Trophoblast cell (in vitro differentiated cells and primary cell): ENCODE results near the gene MCF2L2.
A peak's percentile ranks its signal among the peaks of the same experiment; 100 is the strongest.

ENCODE experiments used
- DNase-seq, 2 donors: peaks; one replicate each; pipeline ENCODE4 v3.0.0-alpha.2; 2016
- H2AFZ ChIP-seq: 2 replicates; pipeline ENCODE4 v1.6.1; 2013; ENCODE audit warnings: low read length, moderate library complexity, mild to moderate bottlenecking; ENCODE audit not compliant: insufficient read depth, poor library complexity
- H2AK5ac ChIP-seq: 2 replicates; pipeline ENCODE4 v1.6.1; 2013; ENCODE audit warnings: mild to moderate bottlenecking, low read length
- H2BK120ac ChIP-seq: 2 replicates; pipeline ENCODE4 v1.6.1; 2013; ENCODE audit warnings: low read length, mild to moderate bottlenecking, moderate library complexity; ENCODE audit not compliant: insufficient read depth, poor library complexity
- H2BK12ac ChIP-seq: 2 replicates; pipeline ENCODE4 v1.6.1; 2013; ENCODE audit warnings: mild to moderate bottlenecking, low read length, moderate library complexity
- H2BK5ac ChIP-seq: 2 replicates; pipeline ENCODE4 v1.6.1; 2013; ENCODE audit warnings: low read length, low read depth, moderate library complexity, mild to moderate bottlenecking; ENCODE audit not compliant: poor library complexity
- H3K14ac ChIP-seq: 2 replicates; pipeline ENCODE4 v1.6.1; 2013; ENCODE audit warnings: mild to moderate bottlenecking, low read length
- H3K18ac ChIP-seq: 2 replicates; pipeline ENCODE4 v1.6.1; 2013; ENCODE audit warnings: mild to moderate bottlenecking, low read length
- H3K23ac ChIP-seq: 2 replicates; pipeline ENCODE4 v1.6.1; 2013; ENCODE audit warnings: low read length
- H3K27ac ChIP-seq: 2 replicates; pipeline ENCODE4 v1.5.1; 2013; ENCODE audit warnings: low read depth, mild to moderate bottlenecking, inconsistent platforms, low read length, moderate library complexity
- H3K27me3 ChIP-seq: 2 replicates; pipeline ENCODE4 v1.6.1; 2013; ENCODE audit warnings: inconsistent platforms, mild to moderate bottlenecking, low read length, moderate library complexity; ENCODE audit not compliant: insufficient read depth
- H3K36me3 ChIP-seq, 2 experiments: 1 replicate in 1 of 2; 2 replicates in 1 of 2; pipeline ENCODE4 v1.6.1; 2013; ENCODE audit warnings: low read length in 2 of 2, mild to moderate bottlenecking in 2 of 2, moderate library complexity in 1 of 2; ENCODE audit not compliant: insufficient read depth in 2 of 2, control insufficient read depth in 1 of 2
- H3K4ac ChIP-seq: 2 replicates; pipeline ENCODE4 v1.6.1; 2013; ENCODE audit warnings: low read depth, mild to moderate bottlenecking, low read length, moderate library complexity
- H3K4me1 ChIP-seq, 2 experiments: 1 replicate in 1 of 2; 2 replicates in 1 of 2; pipeline ENCODE4 v1.6.1; 2013; ENCODE audit warnings: low read length in 2 of 2, mild to moderate bottlenecking in 2 of 2, moderate library complexity in 1 of 2; ENCODE audit not compliant: insufficient read depth in 2 of 2, control insufficient read depth in 1 of 2
- H3K4me2 ChIP-seq: 2 replicates; pipeline ENCODE4 v1.6.1; 2013; ENCODE audit warnings: inconsistent platforms, mild to moderate bottlenecking, low read length, moderate library complexity
- H3K4me3 ChIP-seq: 2 replicates; pipeline ENCODE4 v1.5.1; 2013; ENCODE audit warnings: mild to moderate bottlenecking, low read depth, low read length, inconsistent platforms
- H3K79me1 ChIP-seq: one replicate; pipeline ENCODE4 v1.6.1; 2013; ENCODE audit warnings: low read length
- H3K79me2 ChIP-seq: 2 replicates; pipeline ENCODE4 v1.6.1; 2013; ENCODE audit warnings: low read length, mild to moderate bottlenecking; ENCODE audit not compliant: control insufficient read depth, insufficient read depth, poor library complexity
- H3K9ac ChIP-seq: 2 replicates; pipeline ENCODE4 v1.6.1; 2013; ENCODE audit warnings: mild to moderate bottlenecking, low read length
- H3K9me3 ChIP-seq: 2 replicates; pipeline ENCODE4 v1.6.1; 2013; ENCODE audit warnings: low read depth, mild to moderate bottlenecking, control low read depth, inconsistent platforms, low read length; ENCODE audit not compliant: insufficient read depth
- H4K12ac ChIP-seq: 2 replicates; pipeline ENCODE4 v1.6.1; 2013; ENCODE audit warnings: low read depth, mild to moderate bottlenecking, low read length, moderate library complexity
- H4K8ac ChIP-seq: 2 replicates; pipeline ENCODE4 v1.6.1; 2013; ENCODE audit warnings: low read depth, mild to moderate bottlenecking, low read length, moderate library complexity
- H4K91ac ChIP-seq: one replicate; pipeline ENCODE4 v1.6.1; 2013; ENCODE audit warnings: low read depth, mild to moderate bottlenecking, low read length, moderate library complexity
- WGBS: extraction: QIAGEN DNeasy Blood & Tissue Kit; methylation state at CpG from one replicate; pipeline ENCODE4 v1.1.7; 2013; ENCODE audit warnings: missing lambda C conversion rate; ENCODE audit not compliant: insufficient read length, insufficient coverage; ENCODE audit errors: extremely low coverage; 5-methylcytosine and 5-hydroxymethylcytosine counted together

Gene MCF2L2

DNA sequence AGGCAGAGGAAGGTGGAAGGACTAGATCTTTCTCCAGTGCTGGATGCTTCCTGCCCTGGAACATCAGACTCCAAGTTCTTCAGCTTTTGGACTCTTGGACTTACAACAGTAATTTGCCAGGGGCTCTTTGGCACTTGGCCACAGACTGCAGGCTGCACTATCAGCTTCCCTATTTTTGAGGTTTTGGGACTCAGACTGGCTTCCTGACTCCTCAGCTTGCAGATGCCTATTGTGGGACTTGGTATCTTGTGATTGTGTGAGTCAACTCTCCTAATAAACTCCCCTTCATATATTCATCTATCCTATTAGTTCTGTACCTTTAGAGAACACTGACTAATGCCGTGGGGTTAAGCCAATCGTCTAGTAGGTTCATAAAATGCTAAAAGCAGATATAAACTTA, 184.2 kb downstream of the MCF2L2 start:
- Histone ChIP-seq H4K91ac (no peak overlapping the region), H3K27ac (no peak overlapping the region), H3K9me3 (peaks cover 6% of the 10 kb centered on the region), H3K79me1 (no peaks in the 10 kb centered on the region), H3K18ac (no peak overlapping the region), H3K36me3 (no peaks in the 10 kb centered on the region), H3K9ac (no peak overlapping the region), H2AFZ (no peak overlapping the region), H3K14ac (no peak overlapping the region), H3K4me2 (no peak overlapping the region), H2BK12ac (no peak overlapping the region), H2BK5ac (no peak overlapping the region), H3K4me3 (no peak overlapping the region), H3K4ac (no peak overlapping the region), H3K4me1 (peaks cover 0 to 3% of the 10 kb centered on the region in 2 experiments), H3K27me3 (no peaks in the 10 kb centered on the region), H3K23ac (no peak overlapping the region), H3K79me2 (no peaks in the 10 kb centered on the region), H4K12ac (no peak overlapping the region), H2AK5ac (no peak overlapping the region), H4K8ac (no peak overlapping the region), H2BK120ac (no peak overlapping the region)
- DNase-seq = peak in 1 of 2 donors; percentile 47
- WGBS = no CpG with 5 or more reads among the region's 2 CpGs

DNA sequence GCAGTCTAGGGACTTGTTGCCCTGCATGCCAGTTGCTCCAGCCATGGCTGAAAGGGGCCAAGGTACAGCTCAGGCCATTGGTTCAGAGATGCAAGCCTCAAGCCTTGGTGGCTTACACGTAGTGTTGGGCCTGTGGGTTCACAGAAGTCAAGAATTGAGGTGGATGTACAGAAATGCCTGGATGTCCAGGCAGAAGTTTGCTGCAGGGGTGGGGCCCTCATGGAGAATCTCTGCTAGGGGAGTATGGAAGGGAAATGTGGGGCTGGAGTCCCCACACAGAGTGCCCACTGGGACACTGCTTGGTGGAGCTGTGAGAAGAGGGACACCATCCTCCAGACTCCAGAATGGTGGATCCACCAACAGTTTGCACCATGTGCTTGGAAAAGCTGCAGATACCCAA, 186.0 kb downstream of the MCF2L2 start:
- Histone ChIP-seq H3K4ac (no peak overlapping the region), H2BK5ac (no peak overlapping the region), H3K36me3 (no peaks in the 10 kb centered on the region), H4K12ac (no peak overlapping the region), H2AFZ (no peak overlapping the region), H3K4me1 (peaks cover 0 to 3% of the 10 kb centered on the region in 2 experiments), H2BK12ac (no peak overlapping the region), H2AK5ac (no peak overlapping the region), H3K27me3 (no peaks in the 10 kb centered on the region), H3K14ac (no peak overlapping the region), H3K9me3 (peaks cover 6% of the 10 kb centered on the region), H3K4me2 (no peak overlapping the region), H4K91ac (no peak overlapping the region), H3K79me1 (no peaks in the 10 kb centered on the region), H3K9ac (no peak overlapping the region), H2BK120ac (no peak overlapping the region), H3K27ac (no peak overlapping the region), H3K18ac (no peak overlapping the region), H3K79me2 (no peaks in the 10 kb centered on the region), H3K23ac (no peak overlapping the region), H3K4me3 (no peak overlapping the region), H4K8ac (no peak overlapping the region)
- DNase-seq = no peak
- no CpG with 5 or more reads among the region's 1 CpG for WGBS

DNA sequence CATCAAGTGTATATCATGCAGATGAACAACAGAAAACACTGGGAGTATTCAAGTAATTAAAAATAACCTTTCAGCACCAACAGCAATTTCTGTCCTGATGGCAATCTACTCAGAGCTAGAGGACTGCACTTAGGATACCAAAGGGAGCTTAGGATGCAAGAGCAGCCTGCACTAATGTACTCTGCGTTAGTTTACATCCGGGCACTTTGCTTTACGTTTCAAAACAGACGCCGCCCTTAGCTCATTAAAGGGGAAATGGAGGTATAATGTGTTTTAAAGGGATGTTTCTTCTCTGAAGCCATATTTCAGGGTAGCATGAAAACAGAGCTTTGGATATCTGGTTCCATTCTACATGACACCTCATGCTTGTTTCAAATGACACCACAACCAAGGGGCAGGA, 189.4 kb downstream of the MCF2L2 start:
- DNase-seq = no peak
- Histone ChIP-seq H2AK5ac (no peak overlapping the region), H3K27me3 (no peaks in the 10 kb centered on the region), H3K9me3 (peaks cover 6% of the 10 kb centered on the region), H3K4me2 (no peak overlapping the region), H4K8ac (no peak overlapping the region), H3K79me1 (no peaks in the 10 kb centered on the region), H3K23ac (no peak overlapping the region), H3K36me3 (no peaks in the 10 kb centered on the region), H2BK5ac (no peak overlapping the region), H2BK120ac (no peak overlapping the region), H3K9ac (no peak overlapping the region), H3K14ac (no peak overlapping the region), H4K12ac (no peak overlapping the region), H2AFZ (no peak overlapping the region), H3K4me3 (no peak overlapping the region), H3K27ac (no peak overlapping the region), H3K18ac (no peak overlapping the region), H2BK12ac (no peak overlapping the region), H3K4me1 (no peaks in the 10 kb centered on the region), H3K4ac (no peak overlapping the region), H3K79me2 (no peaks in the 10 kb centered on the region), H4K91ac (no peak overlapping the region)
- no CpG with 5 or more reads among the region's 5 CpGs for WGBS

DNA sequence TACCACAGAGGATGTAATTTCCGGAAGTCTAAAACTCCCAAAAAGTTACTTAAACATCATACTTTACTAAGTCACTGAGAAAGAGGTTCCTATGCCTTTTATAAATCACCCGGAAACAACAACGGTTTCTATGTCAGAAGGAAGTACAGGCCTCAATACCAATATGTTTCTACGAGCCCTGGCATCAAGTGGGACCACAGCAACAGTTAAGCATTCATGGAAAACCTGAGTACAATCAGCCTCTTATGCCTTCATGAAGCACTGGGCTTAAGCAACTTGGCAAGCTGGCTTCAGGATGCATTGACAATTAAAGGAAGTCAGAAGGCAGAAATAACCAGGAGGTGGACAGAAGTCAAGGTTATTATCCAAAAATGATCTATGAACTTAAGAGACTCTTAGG, 194.5 kb downstream of the MCF2L2 start:
- H3K4me3 ChIP-seq = no peak overlapping the region
- no peak overlapping the region for H3K14ac ChIP-seq
- H3K9ac ChIP-seq = no peak overlapping the region
- H2AFZ ChIP-seq = no peak overlapping the region
- no peak overlapping the region for H2AK5ac ChIP-seq
- no peak overlapping the region for H3K18ac ChIP-seq
- H3K36me3 ChIP-seq = no peaks in the 10 kb centered on the region
- no peak overlapping the region for H3K4ac ChIP-seq
- no peaks in the 10 kb centered on the region for H3K79me2 ChIP-seq
- no peak overlapping the region for H2BK12ac ChIP-seq
- DNase-seq = no peak
- no peak overlapping the region for H2BK120ac ChIP-seq
- no peaks in the 10 kb centered on the region for H3K27me3 ChIP-seq
- no peak overlapping the region for H4K12ac ChIP-seq
- H3K27ac ChIP-seq = no peak overlapping the region
- H4K91ac ChIP-seq = no peak overlapping the region
- no peak overlapping the region for H4K8ac ChIP-seq
- no peak overlapping the region for H3K23ac ChIP-seq
- no peaks in the 10 kb centered on the region for H3K9me3 ChIP-seq
- no CpG with 5 or more reads among the region's 4 CpGs for WGBS
- no peak overlapping the region for H2BK5ac ChIP-seq
- no peaks in the 10 kb centered on the region for H3K79me1 ChIP-seq
- H3K4me1 ChIP-seq = no peaks in the 10 kb centered on the region
- no peak overlapping the region for H3K4me2 ChIP-seq
